HG03575 (cell line): ENCODE measurements around the gene GPC5.

Experiments
- ATAC-seq: cut with Tn5 transposase; IDR thresholded peaks from one replicate; pipeline ENCODE4 v1.9.1; 2021; ENCODE audit not compliant: unreplicated experiment, insufficient number of reproducible peaks, low FRiP score; ENCODE audit errors: extremely low read depth

The GPC5 gene

GRCh38 chr13:91965511-91965910 lies 567.1 kb downstream of the GPC5 start:
- ATAC-seq: no peak

DNA sequence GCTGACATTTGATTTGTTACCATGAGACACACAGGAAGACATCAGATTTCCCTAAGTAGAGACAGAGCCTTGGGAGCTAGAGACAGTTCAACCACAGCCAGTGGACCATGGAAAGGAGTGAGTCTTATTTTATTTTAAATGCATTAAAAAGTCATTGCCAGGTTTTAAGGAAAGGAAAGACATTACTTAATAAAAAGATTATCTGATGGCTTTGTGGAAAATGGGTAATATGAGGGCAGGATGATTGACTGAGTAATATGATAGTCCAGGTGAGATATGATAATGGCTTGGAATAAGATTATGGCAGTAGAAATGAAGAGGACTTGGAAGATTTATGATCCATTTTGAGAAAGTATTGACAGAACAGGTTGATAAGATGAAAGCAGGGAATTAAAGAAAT lies 580.1 kb downstream of the GPC5 start:
- no peak for ATAC-seq

GRCh38 chr13:91986761-91987483 lies 588.5 kb downstream of the GPC5 start:
- ATAC-seq: no peak

DNA sequence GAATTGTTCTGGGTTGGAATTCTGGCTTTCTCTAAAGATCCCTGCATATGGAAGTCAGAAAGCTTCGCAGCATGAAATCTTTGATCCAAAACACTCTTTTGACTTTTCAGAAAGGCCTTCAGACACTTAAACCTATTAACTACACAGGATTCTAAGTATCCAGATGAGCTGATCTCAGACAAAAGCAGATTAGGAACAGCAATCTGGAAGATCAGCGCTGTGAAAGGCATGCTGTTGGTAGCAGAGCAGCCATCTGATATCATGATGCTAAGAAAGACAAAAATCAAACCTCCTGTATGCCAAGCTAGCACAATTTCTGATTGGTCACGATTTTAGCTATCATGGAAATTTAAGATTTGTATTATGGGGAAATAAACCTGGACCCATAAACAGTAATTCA lies 589.9 kb downstream of the GPC5 start:
- no peak for ATAC-seq

- ATAC-seq: no peak
Measured at GRCh38 chr13:92012787-92013186, 614.4 kb downstream of the GPC5 start.

- no peak for ATAC-seq
Measured at GRCh38 chr13:92017737-92018136, 619.3 kb downstream of the GPC5 start.

GRCh38 chr13:92028695-92029094 lies 630.3 kb downstream of the GPC5 start:
- ATAC-seq: no peak

DNA sequence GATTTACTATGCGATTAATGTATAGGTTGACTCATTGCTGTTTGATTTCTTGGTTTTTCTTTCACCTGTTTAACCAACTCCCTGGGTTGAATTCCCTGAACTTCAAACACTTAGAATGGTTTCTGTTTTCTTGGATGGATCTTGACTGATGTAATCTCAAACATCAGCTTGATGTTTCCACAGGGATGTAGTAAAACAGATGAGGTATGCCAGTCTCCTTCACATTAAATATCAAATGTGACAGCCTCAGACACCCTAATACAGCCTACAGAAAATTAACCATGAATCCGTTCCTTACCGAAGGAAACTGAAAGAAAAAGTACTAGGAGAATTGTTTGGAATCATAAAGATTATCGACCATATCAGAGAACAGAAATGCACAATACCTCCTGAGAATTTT lies 631.2 kb downstream of the GPC5 start:
- ATAC-seq: no peak

GRCh38 chr13:92038905-92039304 lies 640.5 kb downstream of the GPC5 start:
- no peak for ATAC-seq

GRCh38 chr13:92042522-92042921 lies 644.1 kb downstream of the GPC5 start:
- no peak for ATAC-seq

DNA sequence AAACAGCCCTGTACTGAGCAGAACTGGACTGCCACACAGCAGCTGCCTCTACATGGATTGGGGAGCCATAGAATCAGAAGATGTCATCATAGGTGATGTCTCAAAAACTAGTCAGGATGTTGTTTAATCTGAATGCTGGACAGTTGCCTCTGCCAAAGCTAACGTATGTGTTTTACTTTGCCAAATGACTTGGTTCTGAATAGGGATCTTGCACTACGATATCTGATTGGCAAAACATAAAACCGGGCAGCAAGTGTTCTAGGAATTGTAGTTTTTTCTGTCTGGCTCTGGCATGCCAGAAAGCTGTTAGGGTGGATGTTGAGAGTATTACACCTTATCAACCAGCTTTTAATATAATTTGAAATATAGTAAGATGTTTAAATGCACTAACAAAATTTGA lies 645.9 kb downstream of the GPC5 start:
- ATAC-seq: no peak

DNA sequence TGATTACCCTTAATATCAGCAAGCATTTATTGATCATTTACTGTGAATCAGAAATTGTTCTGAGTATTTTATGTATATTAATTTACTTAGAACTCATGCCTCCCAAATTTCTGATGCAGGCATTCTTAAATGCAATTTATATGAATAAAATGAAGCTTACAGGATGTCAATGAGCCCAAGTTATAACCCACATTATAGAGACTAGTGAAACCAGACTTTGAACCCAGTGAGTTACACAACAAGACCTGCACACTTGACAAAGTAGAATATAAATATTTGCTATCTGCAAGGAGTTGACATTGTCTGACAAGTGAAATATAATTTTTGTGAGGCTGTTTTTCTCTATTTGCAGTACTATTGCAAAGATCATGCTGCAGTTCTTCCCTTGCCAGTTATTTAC lies 656.0 kb downstream of the GPC5 start:
- ATAC-seq: no peak

DNA sequence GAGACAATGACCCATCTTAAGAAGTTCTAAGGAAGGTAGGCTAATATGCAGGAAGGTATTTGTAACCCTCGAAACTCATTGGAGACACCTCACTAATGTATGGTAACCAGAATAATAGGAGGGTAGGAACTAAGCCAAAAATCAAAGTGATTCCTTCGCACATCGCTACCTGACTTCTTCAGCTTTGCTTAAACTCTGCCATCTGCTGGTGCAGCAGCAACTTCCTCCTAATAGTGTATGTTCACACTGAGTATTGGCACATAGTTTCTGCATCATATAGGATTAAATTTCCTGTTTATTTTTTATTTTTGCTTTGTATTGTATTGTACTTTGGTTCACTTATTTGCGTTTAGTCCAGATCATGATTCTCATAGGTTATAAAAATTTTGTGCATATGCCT lies 676.2 kb downstream of the GPC5 start:
- ATAC-seq: no peak

- ATAC-seq: no peak
Measured at GRCh38 chr13:92097337-92097903, 699.0 kb downstream of the GPC5 start.

DNA sequence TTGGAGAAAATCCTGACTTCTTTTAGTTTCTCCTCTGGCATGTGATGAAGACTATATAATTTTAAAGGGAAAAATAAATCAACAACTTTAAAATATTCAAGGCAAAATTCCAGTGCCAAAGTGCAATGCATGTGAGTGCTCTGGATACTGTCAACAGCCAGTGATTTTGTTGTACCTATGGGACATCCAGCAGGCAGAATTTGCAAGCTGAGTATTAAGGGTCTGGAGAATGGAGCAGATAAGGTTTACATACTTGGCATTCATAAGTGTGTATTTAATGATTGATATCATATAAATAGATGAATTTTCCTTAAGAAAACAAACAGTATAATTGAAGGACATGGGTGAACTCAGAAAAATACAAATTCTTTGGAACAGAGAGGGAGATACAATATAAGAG lies 703.4 kb downstream of the GPC5 start:
- ATAC-seq: no peak

- no peak for ATAC-seq
Measured at GRCh38 chr13:92103689-92104153, 705.3 kb downstream of the GPC5 start.

DNA sequence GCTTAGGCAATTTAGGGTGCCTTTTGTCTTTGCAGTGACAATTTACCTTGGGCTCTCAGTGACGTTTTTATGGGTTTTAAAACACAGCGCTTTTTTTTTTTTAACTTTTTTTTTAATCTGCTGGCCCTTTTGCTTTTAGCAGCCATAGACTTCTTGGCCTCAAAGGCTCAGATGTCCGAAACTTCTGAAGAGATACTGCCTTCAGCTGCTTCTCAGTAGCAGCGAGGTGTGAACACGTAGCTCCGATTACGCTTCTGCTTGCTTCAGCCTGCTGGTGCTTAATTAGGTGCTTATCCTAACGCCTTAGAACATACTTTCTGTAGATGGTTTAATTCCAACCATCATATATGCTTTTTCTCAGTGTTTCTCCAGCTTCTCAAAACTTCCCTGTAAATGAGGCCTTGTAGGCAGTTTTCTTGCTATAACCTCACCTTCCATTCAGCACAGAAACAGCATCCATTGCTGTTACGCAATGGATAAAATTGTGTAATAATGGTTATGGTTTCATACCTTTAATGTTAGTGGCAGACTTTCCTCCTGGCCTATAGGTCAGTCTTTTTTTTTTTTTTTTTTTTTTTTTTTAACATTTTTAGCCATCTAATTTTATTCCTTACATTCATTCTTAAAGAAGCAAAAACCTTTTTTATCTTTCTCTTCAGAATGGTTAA lies 723.9 kb downstream of the GPC5 start:
- ATAC-seq: no peak

- no peak for ATAC-seq
Measured at GRCh38 chr13:92126399-92126798, 728.0 kb downstream of the GPC5 start.

DNA sequence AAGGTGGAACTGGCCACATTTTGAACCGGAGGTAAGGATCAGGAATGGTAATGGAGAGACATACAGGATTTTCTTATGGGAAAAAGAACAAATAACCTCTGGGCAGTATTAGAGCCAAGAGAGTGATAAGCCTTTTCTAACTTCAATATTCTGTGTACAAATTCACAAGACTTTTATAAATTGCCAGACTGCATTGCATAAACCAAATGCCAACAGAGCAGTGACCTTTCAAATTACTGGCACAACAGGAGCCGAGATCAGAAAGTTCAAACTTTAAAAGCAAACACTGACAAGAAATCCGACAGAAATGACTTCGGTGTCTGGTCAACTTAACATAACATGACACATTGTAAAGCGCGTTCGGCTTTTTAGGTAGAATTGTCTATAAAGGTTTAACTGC lies 737.1 kb downstream of the GPC5 start:
- ATAC-seq: no peak

GRCh38 chr13:92136449-92137155 lies 738.2 kb downstream of the GPC5 start:
- no peak for ATAC-seq
